Left ventricle myocardium inferior (tissue), 1 donor: ENCODE results near the gene FANCC. TPM values are rescaled to one million over a fixed set of nuclear protein-coding genes. Genes with fewer than 3 reads are reported as not detected.

Experiments
- DNase-seq: peaks from one replicate; pipeline ENCODE4 v3.0.0-alpha.2; 2020
- H3K27ac ChIP-seq: fragments of 200-600 bp; replicated peaks from 2 replicates; pipeline ENCODE4 v1.8.0; 2021
- H3K27me3 ChIP-seq: fragments of 200-600 bp; 2 replicates; pipeline ENCODE4 v1.8.0; 2021; ENCODE audit warnings: low read depth
- H3K36me3 ChIP-seq: fragments of 200-600 bp; 2 replicates; pipeline ENCODE4 v1.8.0; 2021
- H3K4me1 ChIP-seq: fragments of 200-600 bp; 2 replicates; pipeline ENCODE4 v1.8.0; 2021
- H3K4me3 ChIP-seq: fragments of 200-600 bp; 2 replicates; pipeline ENCODE4 v1.8.0; 2021; ENCODE audit warnings: mild to moderate bottlenecking, moderate library complexity
- H3K9me3 ChIP-seq: fragments of 200-600 bp; replicated peaks from 2 replicates; pipeline ENCODE4 v1.8.0; 2021
- intact Hi-C: fragments of 100-400 bp; cut with micrococcal nuclease; formaldehyde crosslinking; loops from one replicate; pipeline ENCODE4 v1.11.0; 2022
- total RNA-seq: library from RNA; stranded (reverse); fragmentation: NEBNext Ultra II Directional; extraction: Animal tissue kit (Norgen Biotek cat#: 25700); gene quantifications from one replicate; pipeline ENCODE4 v1.2.1, GENCODE V29; 2021
- TF ChIP-seq, protein P1 (sequence below): fragments of 200-600 bp; IDR thresholded peaks from 2 replicates; pipeline ENCODE4 v1.8.0; 2021; ENCODE audit warnings: antibody characterized with exemption, mild to moderate bottlenecking, borderline replicate concordance
- donor health status: DM: no; HTN: yes; CAD: no; lungs with severe emphysema.

Gene FANCC
- total RNA-seq, 1 donor from 2014 or later, result 4.1 TPM

DNA sequence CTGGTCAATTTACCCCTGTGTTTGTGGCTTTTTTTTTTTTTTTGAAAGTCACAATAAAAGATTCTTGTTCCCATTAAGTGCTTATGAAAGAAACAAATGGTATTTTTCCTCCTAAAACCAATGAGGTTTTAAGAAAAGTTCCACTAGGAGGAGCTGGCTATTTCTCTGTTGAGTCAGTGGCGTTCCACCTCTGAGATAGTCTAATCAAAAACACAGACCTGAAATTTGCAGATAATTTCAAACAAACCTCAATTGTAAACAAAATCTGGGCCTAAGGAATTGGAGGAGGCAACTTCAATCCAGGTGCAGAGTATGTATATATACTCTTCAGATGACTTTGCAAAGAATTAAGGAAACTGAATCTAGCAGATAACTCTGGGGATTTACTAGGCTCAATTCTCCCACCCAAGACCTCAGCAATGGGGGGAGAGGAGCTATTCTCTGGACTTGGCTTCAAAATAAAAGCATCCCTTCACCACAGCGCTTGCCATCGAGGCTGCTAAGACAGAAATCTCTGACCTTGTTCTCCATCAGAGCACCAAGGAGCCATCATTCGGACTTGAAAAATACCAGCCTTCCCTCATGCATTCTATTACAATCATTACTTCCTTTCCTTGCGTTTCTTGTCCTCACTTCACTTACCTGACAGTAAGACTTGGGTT lies 52.4 kb downstream of the FANCC start:
- H3K36me3 ChIP-seq, result no peaks in the 10 kb centered on the region

DNA sequence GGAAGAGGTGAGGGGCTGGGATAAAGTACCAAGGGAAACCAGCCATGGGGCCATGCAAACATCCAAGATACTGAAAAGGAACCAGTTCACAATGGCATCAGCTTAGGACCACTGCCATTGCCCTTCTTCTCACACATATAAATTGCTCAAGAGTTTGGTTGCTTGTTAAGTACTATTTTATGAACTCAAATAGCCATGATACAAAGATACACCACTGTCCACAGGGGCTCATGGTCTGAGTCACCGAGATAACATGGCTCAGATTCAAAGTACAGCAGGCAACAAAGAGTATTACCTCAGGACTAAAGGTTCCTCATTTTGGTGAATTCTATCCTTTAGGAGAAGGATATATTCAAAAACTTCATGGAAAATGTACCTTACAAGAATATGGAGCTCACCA lies 55.6 kb downstream of the FANCC start:
- H3K27ac ChIP-seq, result no peak overlapping the region
- H3K4me3 ChIP-seq, result no peak overlapping the region
- H3K27me3 ChIP-seq, result no peaks in the 10 kb centered on the region
- intact Hi-C loops, result no loop called here
- no peaks in the 10 kb centered on the region for H3K9me3 ChIP-seq
- H3K36me3 ChIP-seq, result no peaks in the 10 kb centered on the region
- DNase-seq, result no peak
- TF ChIP-seq, protein P1, sequence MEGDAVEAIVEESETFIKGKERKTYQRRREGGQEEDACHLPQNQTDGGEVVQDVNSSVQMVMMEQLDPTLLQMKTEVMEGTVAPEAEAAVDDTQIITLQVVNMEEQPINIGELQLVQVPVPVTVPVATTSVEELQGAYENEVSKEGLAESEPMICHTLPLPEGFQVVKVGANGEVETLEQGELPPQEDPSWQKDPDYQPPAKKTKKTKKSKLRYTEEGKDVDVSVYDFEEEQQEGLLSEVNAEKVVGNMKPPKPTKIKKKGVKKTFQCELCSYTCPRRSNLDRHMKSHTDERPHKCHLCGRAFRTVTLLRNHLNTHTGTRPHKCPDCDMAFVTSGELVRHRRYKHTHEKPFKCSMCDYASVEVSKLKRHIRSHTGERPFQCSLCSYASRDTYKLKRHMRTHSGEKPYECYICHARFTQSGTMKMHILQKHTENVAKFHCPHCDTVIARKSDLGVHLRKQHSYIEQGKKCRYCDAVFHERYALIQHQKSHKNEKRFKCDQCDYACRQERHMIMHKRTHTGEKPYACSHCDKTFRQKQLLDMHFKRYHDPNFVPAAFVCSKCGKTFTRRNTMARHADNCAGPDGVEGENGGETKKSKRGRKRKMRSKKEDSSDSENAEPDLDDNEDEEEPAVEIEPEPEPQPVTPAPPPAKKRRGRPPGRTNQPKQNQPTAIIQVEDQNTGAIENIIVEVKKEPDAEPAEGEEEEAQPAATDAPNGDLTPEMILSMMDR, result no peak
- peaks cover 4% of the 10 kb centered on the region for H3K4me1 ChIP-seq

More for the DNA sequence above, 52.4 kb downstream of the FANCC start:
- intact Hi-C loops, result no loop called here
- Histone ChIP-seq H3K4me3 (no peak overlapping the region), H3K4me1 (peaks cover 4% of the 10 kb centered on the region), H3K9me3 (no peaks in the 10 kb centered on the region), H3K27ac (no peak overlapping the region), H3K27me3 (no peaks in the 10 kb centered on the region)
- DNase-seq, result no peak
- TF ChIP-seq, protein P1, result peak; percentile 32

DNA sequence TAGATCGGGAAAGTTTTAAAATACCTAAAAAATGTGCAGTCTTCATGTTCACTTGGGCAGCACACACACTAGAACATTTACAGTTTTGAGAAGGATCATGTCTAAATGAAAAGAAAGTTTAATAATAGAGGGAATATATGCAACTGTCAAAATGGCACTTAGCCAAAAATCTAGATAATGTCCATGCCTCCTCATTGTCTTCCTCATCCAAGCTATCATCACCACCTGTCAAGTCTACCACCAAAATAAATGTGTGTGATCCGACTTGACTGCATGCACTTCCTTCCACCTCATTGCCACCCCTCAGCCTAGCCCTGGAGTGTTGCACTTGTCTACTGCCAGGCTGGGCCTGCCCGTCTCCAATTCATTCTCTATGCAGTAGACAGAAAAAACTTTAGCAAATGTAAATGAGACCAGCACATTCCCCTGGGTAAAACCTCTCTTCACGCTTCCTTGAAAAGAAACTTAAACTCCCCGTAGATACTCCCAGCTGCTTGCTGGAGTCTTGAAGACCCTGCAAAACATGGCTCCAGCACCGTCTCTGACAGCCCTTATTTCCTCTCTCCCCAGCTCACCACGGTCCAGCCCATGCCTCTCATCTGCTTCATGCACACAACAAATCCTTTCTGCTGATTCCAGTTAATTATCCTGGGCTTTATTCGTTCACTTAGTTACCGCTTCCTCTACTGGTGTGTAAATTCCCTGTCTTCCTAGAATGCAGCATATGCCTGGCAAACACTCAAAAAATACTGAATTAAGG lies 66.9 kb downstream of the FANCC start:
- TF ChIP-seq, protein P1, result no peak
- DNase-seq, result no peak
- H3K36me3 ChIP-seq, result peaks cover 9% of the 10 kb centered on the region
- no peaks in the 10 kb centered on the region for H3K27me3 ChIP-seq
- H3K4me3 ChIP-seq, result no peak overlapping the region
- H3K27ac ChIP-seq, result no peak overlapping the region
- H3K9me3 ChIP-seq, result no peaks in the 10 kb centered on the region
- peaks cover 13% of the 10 kb centered on the region for H3K4me1 ChIP-seq
- intact Hi-C loops, result no loop called here

GRCh38 chr9:95249986-95250385 lies 67.5 kb downstream of the FANCC start:
- Histone ChIP-seq H3K4me1 (peaks cover 13% of the 10 kb centered on the region), H3K27ac (no peak overlapping the region), H3K9me3 (no peaks in the 10 kb centered on the region), H3K4me3 (no peak overlapping the region), H3K27me3 (no peaks in the 10 kb centered on the region), H3K36me3 (peaks cover 9% of the 10 kb centered on the region)
- TF ChIP-seq, protein P1, result no peak
- intact Hi-C loops, result no loop called here
- DNase-seq, result no peak

- no peaks in the 10 kb centered on the region for H3K27me3 ChIP-seq
- TF ChIP-seq, protein P1, result no peak
- H3K9me3 ChIP-seq, result no peaks in the 10 kb centered on the region
- H3K4me1 ChIP-seq, result peaks cover 13% of the 10 kb centered on the region
- H3K4me3 ChIP-seq, result no peak overlapping the region
- no peak for DNase-seq
- no peak overlapping the region for H3K27ac ChIP-seq
- H3K36me3 ChIP-seq, result peaks cover 9% of the 10 kb centered on the region
- intact Hi-C loops, result no loop called here
These were observed 71.0 kb downstream of the FANCC start for GRCh38 chr9:95246547-95246946.
